Panc1 (cell line): ENCODE results near the gene GAL3ST3.

Experiments
- CTCF ChIP-seq: fragments of 450-650 bp; IDR thresholded peaks from 2 replicates; pipeline ENCODE4 v1.5.1; 2017; ENCODE audit warnings: mild to moderate bottlenecking
- POLR2AphosphoS5 ChIP-seq: IDR thresholded peaks from 2 replicates; pipeline ENCODE4 v1.6.1; 2012; ENCODE audit warnings: mild to moderate bottlenecking, low read depth, low read length, moderate library complexity
- REST ChIP-seq, 2 experiments: IDR thresholded peaks; 2 replicates each; pipeline ENCODE4 v1.6.1; 2011 to 2012; ENCODE audit warnings: low read depth in 2 of 2, control low read depth in 1 of 2, low read length in 1 of 2, mild to moderate bottlenecking in 1 of 2, moderate library complexity in 1 of 2; ENCODE audit not compliant: insufficient read depth in 1 of 2
- TCF7L2 ChIP-seq: IDR thresholded peaks from 2 replicates; pipeline ENCODE4 v1.6.1; 2011; ENCODE audit warnings: mild to moderate bottlenecking, low read depth, low read length, inconsistent platforms

GRCh38 chr11:66080055-66080817 lies 31.3 kb upstream of the GAL3ST3 start:
- TF ChIP-seq CTCF (no peak), POLR2AphosphoS5 (no peak), TCF7L2 (no peak), REST (IDR thresholded peaks at IDR 0.05; ENCODE audit: insufficient read depth in 1 of 2, low read depth in 2 of 2, low read length in 1 of 2) (no peak)
